Endothelial cell of umbilical vein (primary cell): ENCODE data around the gene RASA2. TPM values are rescaled to one million over a fixed set of nuclear protein-coding genes. Genes with fewer than 3 reads are reported as not detected.

Experiments
- BruUV-seq: library from RNA; stranded (reverse); fragments of 400-500 nt; replicated peaks from 2 replicates; lab custom pipeline; 2021; lab: Mats Ljungman, UMichigan
- CTCF ChIA-PET: fragments of 300-600, 350-600 bp; sonication (Branson Sonifier 250); formaldehyde crosslinking; loops from one replicate; lab custom pipeline; 2021; ENCODE audit warnings: antibody characterized with exemption, inconsistent platforms; lab: Charles Lee
- POLR2A ChIA-PET: fragments of 300-600, 350-600 bp; sonication (Branson Sonifier 250); formaldehyde crosslinking; loops from one replicate; lab custom pipeline; 2021; ENCODE audit warnings: antibody characterized with exemption, inconsistent platforms; lab: Charles Lee
- DNase-seq: peaks from one replicate; pipeline ENCODE4 v3.0.0-alpha.2; 2011; ENCODE audit warnings: low read depth, low spot score
- FAIRE-seq: peaks from 2 replicates; lab custom pipeline; 2011; peaks lifted over from hg19 to GRCh38; lab: Jason Lieb, UNC
- H2AFZ ChIP-seq: 2 replicates; pipeline ENCODE4 v1.6.0; 2012; ENCODE audit warnings: low read depth, low read length, control low read depth, inconsistent platforms
- H3K27ac ChIP-seq: 2 replicates; pipeline ENCODE4 v1.5.1; 2011; ENCODE audit warnings: low read depth, mild to moderate bottlenecking, control low read depth, low read length, moderate library complexity; ENCODE audit not compliant: insufficient read depth
- H3K27me3 ChIP-seq, 2 experiments: 2 replicates each; pipeline versions ENCODE4 v1.6.0 to v1.6.1; 2011; ENCODE audit warnings: low read length in 2 of 2, mixed read lengths in 1 of 2; ENCODE audit not compliant: control insufficient read depth in 2 of 2, insufficient read depth in 2 of 2
- H3K36me3 ChIP-seq, 2 experiments: 2 replicates in 1 of 2; 3 replicates in 1 of 2; pipeline ENCODE4 v1.5.1; 2011; ENCODE audit warnings: low read length in 2 of 2, mild to moderate bottlenecking in 1 of 2, moderate library complexity in 1 of 2; ENCODE audit not compliant: control insufficient read depth in 2 of 2, insufficient read depth in 2 of 2; ENCODE audit errors: extremely low read depth in 1 of 2
- H3K4me1 ChIP-seq: 3 replicates; pipeline ENCODE4 v1.5.1; 2011; ENCODE audit warnings: mild to moderate bottlenecking, low read length; ENCODE audit not compliant: control insufficient read depth, insufficient read depth; ENCODE audit errors: extremely low read depth
- H3K4me2 ChIP-seq: 2 replicates; pipeline ENCODE4 v1.6.1; 2011; ENCODE audit warnings: low read length, control low read depth, mixed read lengths; ENCODE audit not compliant: insufficient read depth
- H3K4me3 ChIP-seq, 3 experiments: fragments of 200-600 bp in 1 of 3; sonication (generic), shearing (Covaris generic) in 1 of 3; replicated peaks in 1 of 3; 2 replicates each; pipeline ENCODE4 v1.5.1; 2011 to 2016; ENCODE audit warnings: control low read depth in 3 of 3, low read length in 3 of 3, mild to moderate bottlenecking in 2 of 3, inconsistent platforms in 1 of 3, low read depth in 1 of 3, moderate library complexity in 1 of 3; ENCODE audit not compliant: insufficient read depth in 1 of 3
- H3K79me2 ChIP-seq: 2 replicates; pipeline ENCODE4 v1.6.0; 2012; ENCODE audit warnings: low read length, inconsistent platforms; ENCODE audit not compliant: control insufficient read depth, insufficient read depth
- H3K9ac ChIP-seq: replicated peaks from 2 replicates; pipeline ENCODE3; 2011; ENCODE audit warnings: low read length, control low read depth; ENCODE audit not compliant: insufficient read depth; ENCODE audit errors: extremely low read depth
- H3K9me1 ChIP-seq: replicated peaks from 3 replicates; pipeline ENCODE4 v1.6.0; 2011; ENCODE audit warnings: mild to moderate bottlenecking, low read length; ENCODE audit not compliant: control insufficient read depth, insufficient read depth; ENCODE audit errors: extremely low read depth
- H3K9me3 ChIP-seq: replicated peaks from 2 replicates; pipeline ENCODE4 v1.5.1; 2012; ENCODE audit warnings: low read length, inconsistent platforms; ENCODE audit not compliant: control insufficient read depth, insufficient read depth
- H4K20me1 ChIP-seq: replicated peaks from 2 replicates; pipeline ENCODE3; 2011; ENCODE audit warnings: mild to moderate bottlenecking, low read length; ENCODE audit not compliant: control insufficient read depth, insufficient read depth; ENCODE audit errors: extremely low read depth
- EZH2 ChIP-seq: IDR thresholded peaks from 2 replicates; pipeline ENCODE4 v1.6.1; 2012; ENCODE audit warnings: borderline replicate concordance, low read depth, mild to moderate bottlenecking, moderate library complexity, low read length, inconsistent platforms; ENCODE audit not compliant: severe bottlenecking
- FOS ChIP-seq: IDR thresholded peaks from 2 replicates; pipeline ENCODE4 v1.6.1; 2011; ENCODE audit warnings: mild to moderate bottlenecking, low read length, moderate library complexity, borderline replicate concordance; ENCODE audit not compliant: insufficient read depth
- GATA2 ChIP-seq: IDR thresholded peaks from 2 replicates; pipeline ENCODE4 v1.7.0; 2011; ENCODE audit warnings: low read depth, mild to moderate bottlenecking, moderate library complexity, mixed read lengths, low read length; ENCODE audit not compliant: insufficient read length, insufficient read depth
- JUN ChIP-seq: IDR thresholded peaks from 2 replicates; pipeline ENCODE4 v1.6.1; 2011; ENCODE audit warnings: borderline replicate concordance, low read depth; ENCODE audit not compliant: insufficient read length, insufficient read depth
- MYC ChIP-seq: IDR thresholded peaks from one replicate; pipeline ENCODE4 v1.6.1; 2011; ENCODE audit warnings: mild to moderate bottlenecking, low read depth, low read length
- POLR2A ChIP-seq: IDR thresholded peaks from 2 replicates; pipeline ENCODE4 v1.6.1; 2012; ENCODE audit warnings: low read depth, mild to moderate bottlenecking, control low read depth, low read length
- POLR2AphosphoS5 ChIP-seq: IDR thresholded peaks from 2 replicates; pipeline ENCODE4 v1.6.1; 2012; ENCODE audit warnings: low read depth, mild to moderate bottlenecking, control low read depth, low read length, moderate library complexity; ENCODE audit not compliant: insufficient read depth
- dilution Hi-C: fragments of 300-500 bp; cut with MboI; formaldehyde crosslinking; loops from one replicate; pipeline ENCODE4 v1.15.0; 2019; ENCODE audit warnings: low sequenced_read_pairs; ENCODE audit not compliant: extremely low pct_ligation_motif_present
- intact Hi-C: fragments of 100-400 bp; cut with micrococcal nuclease; formaldehyde crosslinking; loops from one replicate; pipeline ENCODE4 v1.10.0; 2022
- polyA plus RNA-seq, 4 experiments: library from polyadenylated mRNA; depleted of rRNA in 3 of 4; stranded (reverse) in 3 of 4; unstranded in 1 of 4; fragments of >200 nt; gene quantifications; 2 replicates each; pipeline versions ENCODE4 v1.2.1 to v1.2.3, GENCODE V29; 2011 to 2012; ENCODE audit warnings: missing spikeins in 1 of 4
- total RNA-seq: library from RNA; stranded (reverse); gene quantifications from 2 replicates; pipeline ENCODE4 v1.2.3, GENCODE V29; 2021
- TF ChIP-seq, protein P1 (sequence below), 2 donors: IDR thresholded peaks; 1 replicate in 1 of 2; 2 replicates in 1 of 2; pipeline ENCODE4 v1.5.1; 2011; ENCODE audit warnings: low read length in 2 of 2, mild to moderate bottlenecking in 2 of 2, moderate library complexity in 2 of 2, control low read depth in 1 of 2, inconsistent platforms in 1 of 2, low read depth in 1 of 2; ENCODE audit not compliant: insufficient read depth in 1 of 2; ENCODE audit errors: extremely low read depth in 1 of 2
- TF ChIP-seq, protein P2 (sequence below): IDR thresholded peaks from 2 replicates; pipeline ENCODE4 v1.6.1; 2011; ENCODE audit not compliant: insufficient read depth, insufficient read length

Gene RASA2
- total and polyA plus RNA-seq, 2 donors (not counting 3 experiments of a cell fraction or from before 2014, with no cell fraction given), result 3.1 to 20.2 TPM

DNA sequence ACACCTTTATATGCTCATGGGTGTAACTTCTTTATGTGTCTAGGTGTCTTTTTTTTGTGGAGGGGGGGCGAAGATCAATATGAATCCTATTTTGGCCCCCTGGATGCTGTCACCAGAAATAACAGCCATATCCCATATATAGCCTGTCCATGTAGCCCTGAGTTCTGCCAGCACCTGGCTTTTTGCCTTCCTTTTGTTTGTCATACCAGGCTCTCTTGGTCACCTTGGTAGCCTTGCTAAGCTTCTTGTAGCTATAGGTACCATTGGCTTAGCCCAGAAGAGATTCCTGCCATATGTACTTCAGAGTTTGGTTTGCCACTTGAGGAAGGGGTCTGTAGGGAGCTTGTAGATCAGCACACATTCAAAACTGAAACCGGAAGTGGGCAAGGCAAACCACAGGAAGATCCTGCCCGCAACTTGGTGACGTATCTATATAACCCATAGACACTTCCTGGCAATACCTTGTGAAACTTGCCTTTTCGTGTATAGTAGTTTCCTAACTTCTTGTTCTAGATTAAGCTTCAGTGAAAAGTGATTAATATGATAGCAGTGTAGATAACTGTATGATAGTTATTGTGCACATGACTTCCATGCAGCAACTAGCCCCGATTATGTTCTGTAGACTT is 11.9 kb downstream of the RASA2 start:
- Histone ChIP-seq H3K9me1 (peaks cover 8% of the 10 kb centered on the region), H3K9me3 (no peaks in the 10 kb centered on the region), H2AFZ (no peak overlapping the region), H3K36me3 (peaks cover 0 to 2% of the 10 kb centered on the region in 2 experiments), H3K79me2 (peaks cover 94% of the 10 kb centered on the region), H3K9ac (no peak overlapping the region), H3K4me2 (no peak overlapping the region), H3K4me1 (peaks cover 3% of the 10 kb centered on the region), H4K20me1 (peaks cover 10% of the 10 kb centered on the region), H3K27ac (no peak overlapping the region), H3K27me3 (no peaks in the 10 kb centered on the region), H3K4me3 (no peak overlapping the region)
- BruUV-seq, result no TSS peak
- ChIA-PET CTCF (interaction anchor here (1.6 to 4.1 kb wide), 2 partner anchors 17 to 50 kb away, joined by 3 to 15 read pairs; no protein-coding TSS in a partner anchor), POLR2A (no interaction called here)
- dilution Hi-C loops, result no loop called here
- FAIRE-seq, result no peak
- intact Hi-C loops, result no loop called here
- no peak for TF ChIP-seq JUN
- no peak for TF ChIP-seq MYC
- no peak for TF ChIP-seq POLR2A
- TF ChIP-seq, protein P1, sequence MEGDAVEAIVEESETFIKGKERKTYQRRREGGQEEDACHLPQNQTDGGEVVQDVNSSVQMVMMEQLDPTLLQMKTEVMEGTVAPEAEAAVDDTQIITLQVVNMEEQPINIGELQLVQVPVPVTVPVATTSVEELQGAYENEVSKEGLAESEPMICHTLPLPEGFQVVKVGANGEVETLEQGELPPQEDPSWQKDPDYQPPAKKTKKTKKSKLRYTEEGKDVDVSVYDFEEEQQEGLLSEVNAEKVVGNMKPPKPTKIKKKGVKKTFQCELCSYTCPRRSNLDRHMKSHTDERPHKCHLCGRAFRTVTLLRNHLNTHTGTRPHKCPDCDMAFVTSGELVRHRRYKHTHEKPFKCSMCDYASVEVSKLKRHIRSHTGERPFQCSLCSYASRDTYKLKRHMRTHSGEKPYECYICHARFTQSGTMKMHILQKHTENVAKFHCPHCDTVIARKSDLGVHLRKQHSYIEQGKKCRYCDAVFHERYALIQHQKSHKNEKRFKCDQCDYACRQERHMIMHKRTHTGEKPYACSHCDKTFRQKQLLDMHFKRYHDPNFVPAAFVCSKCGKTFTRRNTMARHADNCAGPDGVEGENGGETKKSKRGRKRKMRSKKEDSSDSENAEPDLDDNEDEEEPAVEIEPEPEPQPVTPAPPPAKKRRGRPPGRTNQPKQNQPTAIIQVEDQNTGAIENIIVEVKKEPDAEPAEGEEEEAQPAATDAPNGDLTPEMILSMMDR (IDR thresholded peaks at IDR 0.05; ENCODE audit: extremely low read depth in 1 of 2, insufficient read depth in 1 of 2, low read depth in 1 of 2, low read length in 2 of 2), result no peak
- TF ChIP-seq GATA2, result no peak
- TF ChIP-seq, protein P2, sequence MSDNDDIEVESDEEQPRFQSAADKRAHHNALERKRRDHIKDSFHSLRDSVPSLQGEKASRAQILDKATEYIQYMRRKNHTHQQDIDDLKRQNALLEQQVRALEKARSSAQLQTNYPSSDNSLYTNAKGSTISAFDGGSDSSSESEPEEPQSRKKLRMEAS, result no peak
- TF ChIP-seq POLR2AphosphoS5, result no peak
- TF ChIP-seq EZH2, result no peak
- no peak for TF ChIP-seq FOS
- no peak for DNase-seq
